Subcutaneous abdominal adipose tissue (tissue), 5 donors: Measurements from ENCODE around the gene GPR25.

Experiments
- H3K27ac ChIP-seq: one replicate; pipeline ENCODE4 v1.7.0; 2013; ENCODE audit warnings: low read depth, mild to moderate bottlenecking, inconsistent platforms, low read length, moderate library complexity
- H3K27me3 ChIP-seq, 5 donors: one replicate each; pipeline ENCODE4 v1.7.0; 2013; ENCODE audit warnings: low read length in 5 of 5, inconsistent platforms in 1 of 5; ENCODE audit not compliant: control insufficient read depth in 5 of 5, insufficient read depth in 4 of 5
- H3K36me3 ChIP-seq, 5 donors: one replicate each; pipeline ENCODE4 v1.7.0; 2013; ENCODE audit warnings: low read length in 5 of 5; ENCODE audit not compliant: control insufficient read depth in 5 of 5, insufficient read depth in 5 of 5
- H3K4me1 ChIP-seq, 5 donors: one replicate each; pipeline ENCODE4 v1.7.0; 2013; ENCODE audit warnings: low read length in 5 of 5, mild to moderate bottlenecking in 3 of 5, moderate library complexity in 1 of 5; ENCODE audit not compliant: control insufficient read depth in 5 of 5, insufficient read depth in 5 of 5
- H3K4me3 ChIP-seq, 5 donors: one replicate each; pipeline ENCODE4 v1.7.0; 2013; ENCODE audit warnings: low read length in 5 of 5, low read depth in 1 of 5
- H3K9ac ChIP-seq, 5 donors: one replicate each; pipeline ENCODE4 v1.7.0; 2013; ENCODE audit warnings: low read length in 5 of 5, mild to moderate bottlenecking in 4 of 5, moderate library complexity in 3 of 5
- H3K9me3 ChIP-seq, 5 donors: one replicate each; pipeline ENCODE4 v1.7.0; 2013; ENCODE audit warnings: low read length in 5 of 5; ENCODE audit not compliant: control insufficient read depth in 5 of 5
- donor health status: healthy.
- donor health status: healthy.
- donor health status: healthy.
- donor health status: healthy.
- donor health status: healthy.

GPR25 gene

GRCh38 chr1:200872446-200873115 lies at the start of gene GPR25:
TSS of gene GPR25 (plus strand) at chr1:200872981. CDS start at chr1:200873038, 57 bp downstream.
- peaks cover 0 to 15% (median 13%) of the 10 kb centered on the region in 5 donors for H3K4me1 ChIP-seq
- no peak within 1 kb of the TSS for H3K27ac ChIP-seq
- H3K4me3 ChIP-seq, result peak within 1 kb of the TSS in 4 of 5 donors; percentile 44 to 71 (median 60)
- H3K9me3 ChIP-seq, result no peaks in the 10 kb centered on the region
- H3K27me3 ChIP-seq, result peaks cover 39 to 57% (median 50%) of the 10 kb centered on the region in 5 donors
- no peaks in the 10 kb centered on the region for H3K36me3 ChIP-seq
- no peak within 1 kb of the TSS for H3K9ac ChIP-seq

- no peak overlapping the region for H3K9ac ChIP-seq
- peaks cover 0 to 4% (median 0%) of the 10 kb centered on the region in 5 donors for H3K4me1 ChIP-seq
- H3K27me3 ChIP-seq, result no peaks in the 10 kb centered on the region
- H3K27ac ChIP-seq, result no peak overlapping the region
- H3K4me3 ChIP-seq, result no peak overlapping the region
- peaks cover 2 to 10% (median 3%) of the 10 kb centered on the region in 5 donors for H3K36me3 ChIP-seq
- peaks cover 0 to under 1% (median 0%) of the 10 kb centered on the region in 5 donors for H3K9me3 ChIP-seq
These were observed 41.7 kb upstream of the GPR25 start for GRCh38 chr1:200831091-200831490.

- H3K4me1 ChIP-seq, result peaks cover 0 to 4% (median 0%) of the 10 kb centered on the region in 5 donors
- peaks cover 0 to 6% (median 0%) of the 10 kb centered on the region in 5 donors for H3K9me3 ChIP-seq
- H3K36me3 ChIP-seq, result peaks cover 2 to 20% (median 3%) of the 10 kb centered on the region in 5 donors
These were observed 38.4 kb upstream of the GPR25 start for GRCh38 chr1:200834383-200834782.

GRCh38 chr1:200836213-200836612 lies 36.6 kb upstream of the GPR25 start:
- H3K9ac ChIP-seq, result no peak overlapping the region
- peaks cover 0 to 6% (median 0%) of the 10 kb centered on the region in 5 donors for H3K9me3 ChIP-seq
- H3K36me3 ChIP-seq, result peaks cover 2 to 20% (median 5%) of the 10 kb centered on the region in 5 donors
- H3K4me1 ChIP-seq, result no peaks in the 10 kb centered on the region
- H3K27ac ChIP-seq, result no peak overlapping the region
- H3K27me3 ChIP-seq, result no peaks in the 10 kb centered on the region
- H3K4me3 ChIP-seq, result no peak overlapping the region

More at GRCh38 chr1:200834383-200834782, 38.4 kb upstream of the GPR25 start:
- Histone ChIP-seq H3K9ac (no peak overlapping the region), H3K4me3 (no peak overlapping the region), H3K27me3 (no peaks in the 10 kb centered on the region), H3K27ac (no peak overlapping the region)

- Histone ChIP-seq H3K9ac (no peak overlapping the region), H3K4me1 (no peaks in the 10 kb centered on the region), H3K9me3 (peaks cover 0 to 6% (median 0%) of the 10 kb centered on the region in 5 donors), H3K4me3 (no peak overlapping the region), H3K27me3 (no peaks in the 10 kb centered on the region), H3K27ac (no peak overlapping the region), H3K36me3 (peaks cover 2 to 22% (median 10%) of the 10 kb centered on the region in 5 donors)
These were observed 34.7 kb upstream of the GPR25 start for GRCh38 chr1:200837931-200838571.

GRCh38 chr1:200838676-200839445 lies 33.9 kb upstream of the GPR25 start:
- H3K4me3 ChIP-seq, result no peak overlapping the region
- peaks cover 3 to 23% (median 8%) of the 10 kb centered on the region in 5 donors for H3K36me3 ChIP-seq
- no peak overlapping the region for H3K9ac ChIP-seq
- no peaks in the 10 kb centered on the region for H3K27me3 ChIP-seq
- no peak overlapping the region for H3K27ac ChIP-seq
- H3K9me3 ChIP-seq, result peaks cover 0 to 6% (median 0%) of the 10 kb centered on the region in 5 donors
- H3K4me1 ChIP-seq, result no peaks in the 10 kb centered on the region

GRCh38 chr1:200845360-200845759 lies 27.4 kb upstream of the GPR25 start:
- Histone ChIP-seq H3K27me3 (no peaks in the 10 kb centered on the region), H3K36me3 (peaks cover 32 to 44% (median 35%) of the 10 kb centered on the region in 5 donors), H3K9me3 (no peaks in the 10 kb centered on the region), H3K27ac (no peak overlapping the region), H3K4me3 (no peak overlapping the region), H3K9ac (no peak overlapping the region), H3K4me1 (no peaks in the 10 kb centered on the region)

- H3K4me3 ChIP-seq, result no peak overlapping the region
- no peaks in the 10 kb centered on the region for H3K27me3 ChIP-seq
- no peaks in the 10 kb centered on the region for H3K4me1 ChIP-seq
- H3K9ac ChIP-seq, result no peak overlapping the region
- H3K9me3 ChIP-seq, result no peaks in the 10 kb centered on the region
- H3K27ac ChIP-seq, result no peak overlapping the region
- peaks cover 37 to 50% (median 42%) of the 10 kb centered on the region in 5 donors for H3K36me3 ChIP-seq
These were observed 26.4 kb upstream of the GPR25 start for GRCh38 chr1:200846398-200846797.

- no peak overlapping the region for H3K4me3 ChIP-seq
- H3K27ac ChIP-seq, result no peak overlapping the region
- no peaks in the 10 kb centered on the region for H3K9me3 ChIP-seq
- H3K27me3 ChIP-seq, result no peaks in the 10 kb centered on the region
- H3K9ac ChIP-seq, result no peak overlapping the region
- H3K4me1 ChIP-seq, result no peaks in the 10 kb centered on the region
- H3K36me3 ChIP-seq, result peaks cover 43 to 63% (median 51%) of the 10 kb centered on the region in 5 donors
These were observed 23.4 kb upstream of the GPR25 start for GRCh38 chr1:200849430-200849829.
